ENCODE data around the gene ST6GALNAC2. TPM values are rescaled to one million over a fixed set of nuclear protein-coding genes. Genes with fewer than 3 reads are reported as not detected.

Gene ST6GALNAC2
- total RNA-seq, 2 experiments from 2014 or later, result 0.32 TPM; not detected in 1

DNA sequence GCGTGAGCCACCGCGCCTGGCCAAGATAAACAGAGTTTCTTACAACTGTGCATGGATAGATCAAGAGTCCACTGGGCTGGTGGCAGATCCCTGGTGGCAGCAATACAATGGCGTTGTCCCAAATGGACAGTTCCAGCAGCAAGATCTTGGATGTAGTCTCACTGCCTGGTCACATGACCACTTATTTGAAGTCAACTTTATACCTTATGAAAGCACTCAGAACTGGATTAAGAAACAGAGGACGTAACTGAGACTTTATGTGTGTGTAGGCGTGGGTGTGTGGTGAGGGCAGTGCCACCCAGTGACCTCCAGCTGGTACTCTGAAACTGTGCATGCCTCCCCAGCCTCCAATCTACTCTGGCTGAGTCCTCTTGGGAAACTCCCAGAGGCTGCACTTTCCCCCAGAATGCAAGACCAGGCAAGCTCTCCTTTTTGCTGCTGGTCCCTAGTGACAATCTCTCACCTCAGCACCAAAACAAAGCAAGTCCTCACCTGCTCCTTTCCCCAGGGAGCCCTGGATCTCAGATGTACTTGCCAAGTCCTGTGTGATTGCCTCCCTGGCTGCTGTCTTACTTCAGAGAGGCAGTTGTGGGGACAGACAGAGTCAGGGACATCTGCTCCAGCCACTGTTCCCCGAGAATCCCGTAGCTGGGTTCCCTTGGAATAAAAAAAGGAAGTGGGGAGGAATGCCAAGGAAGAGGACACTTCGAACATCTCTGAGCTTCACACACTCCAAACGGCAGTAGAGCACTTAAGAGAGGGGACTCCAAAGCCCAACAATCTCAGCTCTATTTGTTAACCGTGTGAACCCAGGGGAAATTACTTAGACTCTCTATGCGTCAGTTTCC lies 11.7 kb upstream of the ST6GALNAC2 start:
- Mint-ChIP-seq H3K27me3 (peaks cover 9% of the 10 kb centered on the region), H3K4me3 (no peak overlapping the region), H3K36me3 (ENCODE audit: low read depth) (no peaks in the 10 kb centered on the region), H3K27ac (no peak overlapping the region), H3K4me1 (peaks cover 15% of the 10 kb centered on the region), H3K9me3 (ENCODE audit: low read depth) (no peaks in the 10 kb centered on the region)
- intact Hi-C loops (cut with DNase I, micrococcal nuclease), result no loop called here
- ATAC-seq (no peak), DNase-seq (no peak)
- POLR2A ChIA-PET, result interaction anchor here (0.6 kb wide), 1 partner anchor 38 kb away, joined by 4 read pairs; no protein-coding TSS in a partner anchor
- CTCF ChIA-PET, result interaction anchor here (0.7 to 1.7 kb wide), 2 partner anchors 26 to 342 kb away, joined by 3 to 9 read pairs; no protein-coding TSS in a partner anchor

DNA sequence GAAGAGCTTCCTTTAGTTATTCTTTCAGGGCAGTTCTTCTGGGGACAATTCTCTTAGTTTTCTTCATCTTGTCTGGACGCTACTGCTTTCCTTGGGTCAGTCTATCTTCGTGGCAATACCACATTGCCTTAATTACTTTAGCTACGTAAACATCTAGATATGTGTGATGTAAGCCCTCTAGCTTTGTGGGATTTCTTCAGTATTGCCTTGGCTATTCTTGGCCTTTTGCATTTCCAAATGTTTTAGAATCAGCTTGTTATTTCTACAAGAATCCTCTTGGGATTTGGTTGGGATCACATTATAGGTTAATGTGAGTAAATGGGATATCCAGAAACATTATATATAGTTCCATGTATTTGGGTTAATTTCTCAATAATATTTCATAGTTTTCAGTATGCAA lies 9.0 kb upstream of the ST6GALNAC2 start:
- Mint-ChIP-seq H3K27ac (no peak overlapping the region), H3K9me3 (ENCODE audit: low read depth) (no peaks in the 10 kb centered on the region), H3K4me3 (no peak overlapping the region), H3K4me1 (no peaks in the 10 kb centered on the region), H3K27me3 (peaks cover 6% of the 10 kb centered on the region), H3K36me3 (ENCODE audit: low read depth) (no peaks in the 10 kb centered on the region)
- DNase-seq (no peak), ATAC-seq (no peak)
- POLR2A ChIA-PET, result no interaction called here
- intact Hi-C loops (cut with DNase I, micrococcal nuclease), result no loop called here
- CTCF ChIA-PET, result interaction anchor here (0.7 to 1.4 kb wide), 3 partner anchors 15 to 87 kb away, joined by 3 to 5 read pairs (median 5); no protein-coding TSS in a partner anchor

GRCh38 chr17:76593959-76594358 lies 8.3 kb upstream of the ST6GALNAC2 start:
- ChIA-PET CTCF (interaction anchor here (0.9 to 1.6 kb wide), 3 partner anchors 45 to 196 kb away, joined by 3 to 5 read pairs (median 5); no protein-coding TSS in a partner anchor), POLR2A (no interaction called here)
- intact Hi-C loops (cut with DNase I, micrococcal nuclease), result no loop called here
- Mint-ChIP-seq H3K36me3 (ENCODE audit: low read depth) (no peaks in the 10 kb centered on the region), H3K9me3 (ENCODE audit: low read depth) (no peaks in the 10 kb centered on the region), H3K4me3 (no peak overlapping the region), H3K4me1 (no peaks in the 10 kb centered on the region), H3K27me3 (peaks cover 11% of the 10 kb centered on the region), H3K27ac (no peak overlapping the region)
- no peak for ATAC-seq
- no peak for DNase-seq

GRCh38 chr17:76593384-76593826 lies 7.7 kb upstream of the ST6GALNAC2 start:
- H3K9me3 Mint-ChIP-seq (ENCODE audit: low read depth), result no peaks in the 10 kb centered on the region
- DNase-seq, result no peak
- intact Hi-C loops (cut with DNase I, micrococcal nuclease), result no loop called here
- no peaks in the 10 kb centered on the region for H3K36me3 Mint-ChIP-seq (ENCODE audit: low read depth)
- ATAC-seq, result no peak
- CTCF ChIA-PET, result interaction anchor here (0.9 to 1.6 kb wide), 2 partner anchors 45 to 195 kb away, joined by 3 to 5 read pairs; no protein-coding TSS in a partner anchor
- H3K4me3 Mint-ChIP-seq, result no peak overlapping the region
- POLR2A ChIA-PET, result no interaction called here
- peaks cover 13% of the 10 kb centered on the region for H3K27me3 Mint-ChIP-seq
- no peaks in the 10 kb centered on the region for H3K4me1 Mint-ChIP-seq
- no peak overlapping the region for H3K27ac Mint-ChIP-seq

- intact Hi-C loops (cut with DNase I, micrococcal nuclease), result loop anchor here in 1 of 2 experiments (5.0 to 10.0 kb wide), 2 partner anchors 34 to 63 kb away; no protein-coding TSS in a partner anchor
- H3K4me3 Mint-ChIP-seq, result no peak overlapping the region
- H3K27ac Mint-ChIP-seq, result no peak overlapping the region
- ChIA-PET POLR2A (no interaction called here), CTCF (interaction anchor here (0.5 to 2.3 kb wide), 6 partner anchors 11 to 272 kb away, joined by 3 to 11 read pairs (median 4); no protein-coding TSS in a partner anchor)
- ATAC-seq (no peak), DNase-seq (no peak)
- peaks cover 36% of the 10 kb centered on the region for H3K27me3 Mint-ChIP-seq
- peaks cover 6% of the 10 kb centered on the region for H3K4me1 Mint-ChIP-seq
- H3K36me3 Mint-ChIP-seq (ENCODE audit: low read depth), result no peaks in the 10 kb centered on the region
- no peaks in the 10 kb centered on the region for H3K9me3 Mint-ChIP-seq (ENCODE audit: low read depth)
These were observed 2.5 kb upstream of the ST6GALNAC2 start for GRCh38 chr17:76588182-76588581.

DNA sequence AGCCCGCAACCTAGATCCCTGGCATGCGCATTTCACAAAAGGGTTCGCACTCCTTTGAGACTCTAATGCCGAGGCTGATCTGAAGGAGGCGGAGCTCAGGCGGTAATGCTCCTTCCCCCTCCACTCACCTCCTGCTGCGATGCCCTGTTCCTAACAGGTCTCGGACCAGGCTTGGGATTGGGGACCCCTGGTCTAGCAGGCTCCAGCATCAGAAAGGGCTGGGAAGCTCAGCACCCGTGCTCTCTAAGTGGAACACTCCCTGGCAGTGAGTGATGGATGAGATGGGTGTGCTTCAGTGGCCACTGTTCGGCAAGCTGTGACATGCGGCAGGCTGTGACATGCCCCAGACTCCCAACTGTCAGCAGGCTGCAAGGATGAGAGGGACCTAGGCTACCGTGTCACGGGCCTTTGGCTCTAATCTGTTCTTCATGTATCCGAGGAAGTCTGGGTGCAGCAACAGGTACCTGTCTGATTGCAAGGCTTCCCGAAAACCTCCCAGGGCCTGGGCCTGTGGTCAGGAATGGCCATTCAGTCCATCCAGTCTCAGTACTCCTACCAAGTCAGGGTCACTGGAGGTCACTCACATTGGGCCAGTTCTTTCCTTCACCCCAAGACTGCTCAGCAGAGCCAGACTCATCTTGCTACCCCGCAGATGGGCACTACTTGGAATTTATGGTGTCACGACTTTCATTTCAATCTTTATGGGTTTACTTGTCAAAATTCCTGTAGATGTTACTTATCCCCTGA lies 1.3 kb upstream of the ST6GALNAC2 start:
- Mint-ChIP-seq H3K27me3 (peaks cover 37% of the 10 kb centered on the region), H3K36me3 (ENCODE audit: low read depth) (no peaks in the 10 kb centered on the region), H3K4me3 (no peak overlapping the region), H3K9me3 (ENCODE audit: low read depth) (no peaks in the 10 kb centered on the region), H3K4me1 (peaks cover 6% of the 10 kb centered on the region), H3K27ac (no peak overlapping the region)
- DNase-seq (no peak), ATAC-seq (no peak)
- CTCF ChIA-PET, result interaction anchor here (0.7 to 1.2 kb wide), 2 partner anchors 120 to 285 kb away, joined by 6 read pairs; partner anchors contain the start of gene AANAT
- POLR2A ChIA-PET, result no interaction called here
- intact Hi-C loops (cut with DNase I, micrococcal nuclease), result loop anchor here in 1 of 2 experiments (5.0 to 10.0 kb wide), 2 partner anchors 35 to 62 kb away; no protein-coding TSS in a partner anchor

DNA sequence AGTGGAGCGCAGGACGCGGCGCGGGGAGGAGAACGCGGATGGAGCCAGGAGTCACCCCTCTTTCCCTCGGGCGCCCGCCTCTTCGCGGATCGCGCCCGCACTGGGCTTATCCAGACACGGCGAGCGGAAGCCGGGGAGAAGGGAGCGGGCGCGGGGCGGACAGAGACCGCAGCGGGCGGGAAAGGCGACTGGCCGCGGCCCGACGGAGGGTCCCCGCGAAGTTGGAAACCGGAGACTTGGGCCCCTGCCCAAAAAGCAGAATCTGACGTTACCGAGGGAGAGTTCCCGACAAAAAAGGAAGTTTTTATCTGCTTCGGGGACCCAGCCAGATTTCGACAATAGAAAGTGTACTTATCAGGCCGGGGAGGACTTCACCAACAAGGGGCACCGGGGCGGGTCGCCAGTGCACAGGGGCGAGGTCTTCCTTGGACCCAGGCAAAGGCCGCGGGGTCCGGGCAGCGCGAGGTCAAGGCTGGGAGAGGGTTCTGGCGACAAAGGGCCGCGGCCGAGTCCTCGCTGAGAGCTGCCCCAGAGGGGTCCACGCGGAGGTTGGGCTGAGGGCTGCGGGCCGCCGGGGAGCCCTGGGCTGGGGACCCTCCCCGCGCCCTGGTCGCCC lies 519 bp downstream of the ST6GALNAC2 start:
- H3K36me3 Mint-ChIP-seq (ENCODE audit: low read depth), result no peaks in the 10 kb centered on the region
- POLR2A ChIA-PET, result interaction anchor here (1.0 to 1.2 kb wide), 2 partner anchors 18 to 25 kb away, joined by 3 to 4 read pairs; no protein-coding TSS in a partner anchor
- no peak for ATAC-seq

DNA sequence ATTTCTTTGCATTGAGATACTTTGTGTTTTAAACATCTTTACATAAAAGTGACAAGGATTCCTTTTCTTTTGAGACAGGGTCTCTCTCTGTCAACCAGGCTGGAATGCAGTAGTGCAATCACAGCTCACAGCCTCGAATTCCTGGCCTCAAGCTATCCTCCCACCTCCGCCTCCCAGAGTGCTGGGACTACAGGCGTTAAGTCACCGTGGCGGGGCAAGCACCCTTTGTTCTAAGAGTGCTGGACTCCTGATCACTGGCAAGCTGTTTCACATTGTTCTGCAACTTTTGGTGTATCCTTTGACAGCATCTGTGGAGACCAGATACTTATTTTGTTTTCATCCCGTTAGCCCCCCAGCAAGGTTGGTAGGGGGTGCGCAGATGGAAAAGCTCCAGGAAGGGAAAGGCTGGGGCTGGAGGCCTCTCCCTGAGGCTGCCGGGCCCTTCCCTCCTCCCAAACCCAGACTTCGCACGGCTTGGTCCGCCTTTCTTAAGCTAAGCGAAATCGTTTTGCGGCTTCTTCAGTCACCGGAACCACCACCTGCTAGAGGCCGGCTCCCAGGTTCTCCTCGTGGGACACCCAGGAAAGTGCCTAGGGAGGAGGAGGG lies 1.1 kb downstream of the ST6GALNAC2 start:
- intact Hi-C loops (cut with DNase I, micrococcal nuclease), result loop anchor here (2.0 to 10.0 kb wide), 3 partner anchors 38 to 62 kb away; no protein-coding TSS in a partner anchor
- DNase-seq, result no peak
- H3K36me3 Mint-ChIP-seq (ENCODE audit: low read depth), result no peaks in the 10 kb centered on the region
- peaks cover 7% of the 10 kb centered on the region for H3K4me1 Mint-ChIP-seq
- no peak for ATAC-seq
- no peak overlapping the region for H3K27ac Mint-ChIP-seq
- peaks cover 35% of the 10 kb centered on the region for H3K27me3 Mint-ChIP-seq
- POLR2A ChIA-PET, result interaction anchor here (1.2 kb wide), 1 partner anchor 17 kb away, joined by 3 read pairs; no protein-coding TSS in a partner anchor
- CTCF ChIA-PET, result interaction anchor here (0.6 to 2.3 kb wide), 8 partner anchors 26 to 186 kb away, joined by 3 to 6 read pairs (median 4); partner anchors contain the start of gene AANAT
- peak overlapping the region; percentile 52 for H3K4me3 Mint-ChIP-seq
- no peaks in the 10 kb centered on the region for H3K9me3 Mint-ChIP-seq (ENCODE audit: low read depth)

More for the DNA sequence above, 519 bp downstream of the ST6GALNAC2 start:
- peak overlapping the region; percentile 52 for H3K4me3 Mint-ChIP-seq
- peak; percentile 38 for DNase-seq
- CTCF ChIA-PET, result interaction anchor here (0.6 to 2.3 kb wide), 9 partner anchors 36 to 186 kb away, joined by 3 to 6 read pairs (median 4); no protein-coding TSS in a partner anchor
- peaks cover 6% of the 10 kb centered on the region for H3K4me1 Mint-ChIP-seq
- no peak overlapping the region for H3K27ac Mint-ChIP-seq
- intact Hi-C loops (cut with DNase I, micrococcal nuclease), result loop anchor here (2.0 to 10.0 kb wide), 3 partner anchors 37 to 62 kb away; no protein-coding TSS in a partner anchor
- H3K9me3 Mint-ChIP-seq (ENCODE audit: low read depth), result no peaks in the 10 kb centered on the region
- peaks cover 37% of the 10 kb centered on the region for H3K27me3 Mint-ChIP-seq

DNA sequence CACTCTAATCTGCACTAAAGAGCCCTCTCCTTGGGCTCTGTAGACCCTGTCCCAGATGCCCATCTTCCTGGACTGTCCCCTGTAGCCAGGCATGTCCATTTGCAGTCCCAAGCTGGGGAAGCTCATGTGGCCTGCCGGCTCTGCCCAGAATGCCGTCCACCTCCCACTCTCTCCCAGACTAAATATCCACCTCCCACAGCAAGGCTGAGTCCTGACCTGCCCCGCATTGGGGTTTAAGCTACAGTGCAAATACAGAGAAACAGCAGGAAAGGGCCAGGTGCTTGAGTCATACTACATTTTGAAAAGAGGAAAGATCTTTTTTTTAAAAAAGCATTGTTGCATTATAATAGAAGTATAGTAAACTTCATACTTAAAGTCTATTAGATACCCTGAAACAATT lies 3.0 kb downstream of the ST6GALNAC2 start:
- intact Hi-C loops (cut with DNase I, micrococcal nuclease), result loop anchor here in 1 of 2 experiments (10.0 kb wide), 1 partner anchor 58 kb away; no protein-coding TSS in a partner anchor
- ATAC-seq (no peak), DNase-seq (no peak)
- Mint-ChIP-seq H3K4me1 (peaks cover 12% of the 10 kb centered on the region), H3K9me3 (ENCODE audit: low read depth) (no peaks in the 10 kb centered on the region), H3K4me3 (no peak overlapping the region), H3K36me3 (ENCODE audit: low read depth) (no peaks in the 10 kb centered on the region), H3K27ac (no peak overlapping the region), H3K27me3 (peaks cover 21% of the 10 kb centered on the region)
- ChIA-PET POLR2A (no interaction called here), CTCF (interaction anchor here (0.5 to 0.7 kb wide), 2 partner anchors 58 to 250 kb away, joined by 3 to 5 read pairs; no protein-coding TSS in a partner anchor)

GRCh38 chr17:76581515-76581914 lies 4.1 kb downstream of the ST6GALNAC2 start:
- Mint-ChIP-seq H3K9me3 (ENCODE audit: low read depth) (no peaks in the 10 kb centered on the region), H3K27ac (no peak overlapping the region), H3K4me3 (no peak overlapping the region), H3K4me1 (peaks cover 12% of the 10 kb centered on the region), H3K36me3 (ENCODE audit: low read depth) (no peaks in the 10 kb centered on the region), H3K27me3 (peaks cover 12% of the 10 kb centered on the region)
- DNase-seq, result no peak
- intact Hi-C loops (cut with DNase I, micrococcal nuclease), result loop anchor here in 1 of 2 experiments (10.0 kb wide), 1 partner anchor 57 kb away; no protein-coding TSS in a partner anchor
- ATAC-seq, result no peak
- POLR2A ChIA-PET, result interaction anchor here (0.6 kb wide), 1 partner anchor 8 kb away, joined by 4 read pairs; no protein-coding TSS in a partner anchor
- CTCF ChIA-PET, result interaction anchor here (0.5 to 0.9 kb wide), 2 partner anchors 100 to 133 kb away, joined by 3 read pairs; no protein-coding TSS in a partner anchor

All from activated CD4-positive, alpha-beta T cell treated with anti-CD3 and anti-CD28 coated beads for 36 hours (primary cell).